SU-DHL-6 (cell line): ENCODE results near the gene HEATR1.

Experiments used
- CTCF ChIP-seq: fragments of 200-600 bp; sonication (generic); IDR thresholded peaks from one replicate; pipeline ENCODE4 v1.5.1; 2017; ENCODE audit warnings: antibody characterized with exemption, mild to moderate bottlenecking, low read length, moderate library complexity; ENCODE audit not compliant: insufficient read depth, poor library complexity, severe bottlenecking
- EZH2phosphoT487 ChIP-seq: fragments of 200-600 bp; sonication (generic), shearing (Covaris generic); conservative IDR thresholded peaks from 2 replicates; pipeline ENCODE4 v1.6.1; 2018; ENCODE audit warnings: mild to moderate bottlenecking, antibody characterized with exemption, low read length, moderate library complexity, mixed read lengths

GRCh38 chr1:236501093-236501492, 103.2 kb downstream of the HEATR1 start:
- no peak for TF ChIP-seq CTCF
- TF ChIP-seq EZH2phosphoT487 = no peak
